ENCODE measurements around the gene ZBTB6. TPM values are rescaled to one million over a fixed set of nuclear protein-coding genes. Genes with fewer than 3 reads are reported as not detected.
A peak's percentile ranks its signal among the peaks of the same experiment; 100 is the strongest.

Gene ZBTB6
- total and polyA plus RNA-seq, 9 of the 15 experiments (the other 6 are each of a cell fraction or from before 2014, with no cell fraction given) = 1.4 to 7.2 (median 5.3) TPM

DNA sequence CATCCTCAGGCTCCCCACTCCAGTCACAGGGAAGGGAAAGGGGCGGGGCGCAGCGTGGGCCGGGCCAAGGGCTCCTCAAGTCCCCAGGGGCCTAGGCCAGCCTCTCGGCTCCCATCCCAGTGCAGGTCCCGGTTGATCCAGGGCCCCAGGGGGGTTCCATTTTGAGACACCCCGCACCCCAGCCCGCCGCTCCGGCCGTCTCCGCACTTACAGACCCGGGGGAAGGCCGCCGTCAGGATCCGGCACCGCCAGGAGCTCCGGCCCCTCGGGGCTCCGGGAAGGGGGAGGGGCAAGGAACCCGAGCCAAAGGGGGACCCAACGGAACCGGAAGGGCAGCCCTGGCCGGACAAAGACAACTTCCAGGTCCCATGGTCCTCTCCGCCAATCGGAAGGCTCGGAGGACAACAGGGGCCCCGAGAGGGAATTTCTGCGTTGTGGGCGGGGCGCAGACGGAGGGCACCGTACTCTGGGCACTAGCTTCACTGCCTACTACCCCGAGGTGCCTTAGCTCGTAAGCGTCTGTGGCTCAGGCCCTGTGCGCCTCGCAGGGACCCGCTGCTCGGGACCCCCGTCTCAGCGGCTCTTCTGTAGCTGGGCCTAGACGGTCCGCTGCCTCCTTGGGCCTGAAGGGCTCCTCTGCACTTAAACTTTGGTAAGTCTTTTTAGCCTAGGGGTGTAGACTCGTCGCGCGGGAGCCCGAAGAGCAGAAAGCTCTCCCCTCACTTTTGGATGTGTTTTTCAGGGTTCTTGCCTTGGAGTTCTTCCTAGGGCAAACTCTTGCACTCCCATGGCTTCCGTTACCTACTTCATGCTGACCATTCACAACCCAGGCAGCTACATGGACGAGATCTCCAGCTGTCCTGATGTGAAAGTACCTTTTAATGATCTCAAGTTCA, 18.4 kb upstream of the ZBTB6 start, which contains the start of gene ZBTB26 (continued):
- TF ChIP-seq RFX1 (IDR thresholded peaks at IDR 0.05) = no peak
- TF ChIP-seq, protein P1, sequence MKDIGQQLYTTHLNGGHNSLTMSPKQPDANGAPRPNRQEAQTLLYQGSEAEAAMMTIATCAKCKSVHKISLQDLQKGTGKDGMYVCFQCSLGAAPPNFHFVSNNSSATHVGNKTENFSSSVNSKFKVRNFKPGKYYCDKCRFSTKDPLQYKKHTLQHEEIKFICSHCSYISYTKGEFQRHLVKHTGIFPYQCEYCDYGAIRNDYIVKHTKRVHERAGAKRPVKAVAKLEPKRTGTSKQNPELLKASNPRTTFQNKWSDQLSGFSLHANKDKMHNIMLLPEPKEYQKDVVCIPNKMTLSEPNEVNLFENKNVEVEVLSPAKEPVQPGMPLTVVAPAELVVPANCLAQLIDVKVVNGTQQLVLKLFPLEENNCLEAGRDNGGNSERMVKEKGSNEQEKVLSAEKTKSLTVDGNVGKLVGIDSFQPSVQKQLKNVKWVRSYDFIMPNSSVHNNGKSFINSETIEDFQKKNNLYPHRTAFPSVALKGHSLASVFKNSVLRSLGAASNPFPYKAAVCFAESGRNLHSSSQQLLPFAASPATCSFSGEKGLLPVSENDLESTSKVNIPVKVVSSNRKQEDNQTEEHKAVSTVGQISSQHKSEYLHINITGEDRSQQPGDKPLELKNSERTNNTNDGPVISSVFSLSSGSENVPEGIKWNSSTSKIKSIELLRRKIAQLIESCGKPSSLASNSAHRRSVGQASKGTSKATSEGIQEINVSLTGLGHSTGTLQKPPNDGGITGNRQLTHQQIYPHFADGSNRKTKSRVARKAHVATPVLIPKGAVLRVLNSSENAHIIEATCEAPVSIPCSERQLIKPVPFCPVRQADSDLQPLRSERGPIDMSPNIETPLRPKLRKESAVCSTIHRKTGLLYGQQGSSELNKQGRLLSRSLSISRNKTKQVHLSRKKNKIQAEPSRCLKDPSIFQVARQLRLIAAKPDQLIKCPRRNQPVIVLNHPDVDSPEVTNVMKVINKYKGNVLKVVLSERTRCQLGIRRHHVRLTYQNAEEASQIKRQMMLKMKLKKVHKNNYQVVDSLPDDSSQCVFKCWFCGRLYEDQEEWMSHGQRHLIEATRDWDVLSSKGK (CRISPR knock-in tag; IDR thresholded peaks at IDR 0.05) = no peak
- TF ChIP-seq ZNF586 (CRISPR knock-in tag; conservative IDR thresholded peaks at IDR 0.05) = no peak
- peak; percentile 76 to 87 for TF ChIP-seq MNT (conservative IDR thresholded peaks at IDR 0.05)
- peak; percentile 87 for TF ChIP-seq SIN3B (IDR thresholded peaks at IDR 0.05; ENCODE audit: low read depth)
- TF ChIP-seq GABPB2 (CRISPR knock-in tag; conservative IDR thresholded peaks at IDR 0.05) = no peak
- no peak for TF ChIP-seq SREBF1 (IDR thresholded peaks at IDR 0.05; ENCODE audit: borderline replicate concordance, low read depth, low read length)
- no peak for TF ChIP-seq ZNF76 (CRISPR knock-in tag; IDR thresholded peaks at IDR 0.05; ENCODE audit: borderline replicate concordance)
- TF ChIP-seq NCOA2 (IDR thresholded peaks at IDR 0.05; ENCODE audit: partially characterized antibody in 2 of 2) = no peak
- TF ChIP-seq ZNF41 (CRISPR knock-in tag; conservative IDR thresholded peaks at IDR 0.05) = no peak
- TF ChIP-seq ZNF707 (CRISPR knock-in tag; conservative IDR thresholded peaks at IDR 0.05) = no peak
- no peak for TF ChIP-seq SREBF2 (CRISPR knock-in tag; IDR thresholded peaks at IDR 0.05)
- no peak for TF ChIP-seq ARID2 (IDR thresholded peaks at IDR 0.05)
- peak; percentile 94 for TF ChIP-seq ZFX (CRISPR knock-in tag; IDR thresholded peaks at IDR 0.05)
- no peak for TF ChIP-seq MECOM (CRISPR knock-in tag; IDR thresholded peaks at IDR 0.05)
- no peak for TF ChIP-seq CEBPG (CRISPR knock-in tag; IDR thresholded peaks at IDR 0.05)
- no peak for TF ChIP-seq CEBPG (tag; conservative IDR thresholded peaks at IDR 0.05 in 1 of 2, IDR thresholded peaks at IDR 0.05 in 1 of 2)
- TF ChIP-seq MAX (CRISPR knock-in tag; IDR thresholded peaks at IDR 0.05) = no peak
- TF ChIP-seq PHB (CRISPR knock-in tag; IDR thresholded peaks at IDR 0.05) = no peak
- TF ChIP-seq CAMTA2 (CRISPR knock-in tag; conservative IDR thresholded peaks at IDR 0.05) = no peak
- no peak for TF ChIP-seq ZNF23 (CRISPR knock-in tag; IDR thresholded peaks at IDR 0.05)
- TF ChIP-seq TCFL5 (CRISPR knock-in tag; conservative IDR thresholded peaks at IDR 0.05) = no peak
- no peak for TF ChIP-seq CSDE1 (IDR thresholded peaks at IDR 0.05)
- no peak for TF ChIP-seq POU5F1 (IDR thresholded peaks at IDR 0.05; ENCODE audit: borderline replicate concordance, low read depth, low read length, partially characterized antibody)
- TF ChIP-seq KDM2B (CRISPR knock-in tag; IDR thresholded peaks at IDR 0.05) = no peak
